Measurements from ENCODE around the gene TAS2R42.

Gene TAS2R42

GRCh38 chr12:11143352-11143751 lies 43.4 kb downstream of the TAS2R42 start:
- DNase-seq: no peak

- DNase-seq: no peak
Measured at GRCh38 chr12:11136075-11136474, 50.7 kb downstream of the TAS2R42 start.

Data from GF-D8 (cell line).